H1 (cell line): Measurements from ENCODE around the gene SLCO2A1. TPM values are rescaled to one million over a fixed set of nuclear protein-coding genes. Genes with fewer than 3 reads are reported as not detected.

Experiments used
- CTCF ChIA-PET: fragments of 300-600 bp; sonication (Branson Sonifier 250); formaldehyde crosslinking; loops from one replicate; lab custom pipeline; 2021; ENCODE audit not compliant: partially characterized antibody; lab: Charles Lee
- POLR2A ChIA-PET: fragments of 300-600 bp; sonication (Branson Sonifier 250); formaldehyde crosslinking; loops from one replicate; lab custom pipeline; 2021; ENCODE audit warnings: inconsistent platforms; ENCODE audit not compliant: partially characterized antibody; lab: Charles Lee
- DNase-seq, 2 experiments: peaks; one replicate each; pipeline versions ENCODE4 v3.0.0 to v3.0.0-alpha.2; 2010 to 2022; ENCODE audit warnings: low spot score in 2 of 2, low read depth in 1 of 2, mixed read lengths in 1 of 2
- FAIRE-seq: peaks from 2 replicates; lab custom pipeline; 2011; peaks lifted over from hg19 to GRCh38; lab: Jason Lieb, UNC
- H2AFZ ChIP-seq: 2 replicates; pipeline ENCODE4 v1.8.1; 2012; ENCODE audit warnings: low read length, inconsistent platforms
- H2AK5ac ChIP-seq: 2 replicates; pipeline ENCODE4 v1.6.1; 2013; ENCODE audit warnings: low read depth, low read length
- H2BK120ac ChIP-seq: replicated peaks from 2 replicates; pipeline ENCODE3; 2013; ENCODE audit warnings: low read depth, low read length, inconsistent platforms
- H2BK12ac ChIP-seq: 2 replicates; pipeline ENCODE4 v1.6.1; 2013; ENCODE audit warnings: low read depth, low read length
- H2BK15ac ChIP-seq: 2 replicates; pipeline ENCODE4 v1.6.1; 2013; ENCODE audit warnings: low read length
- H2BK20ac ChIP-seq: 2 replicates; pipeline ENCODE4 v1.6.1; 2013; ENCODE audit warnings: low read length
- H2BK5ac ChIP-seq: 2 replicates; pipeline ENCODE4 v1.6.1; 2013; ENCODE audit warnings: low read depth, low read length
- H3K14ac ChIP-seq: 2 replicates; pipeline ENCODE4 v1.6.1; 2013; ENCODE audit warnings: inconsistent platforms; ENCODE audit not compliant: insufficient read length
- H3K18ac ChIP-seq: 2 replicates; pipeline ENCODE4 v1.6.1; 2013; ENCODE audit warnings: low read length; ENCODE audit errors: extremely low read depth
- H3K23ac ChIP-seq: 2 replicates; pipeline ENCODE4 v1.6.1; 2013; ENCODE audit warnings: inconsistent platforms; ENCODE audit not compliant: insufficient read length
- H3K23me2 ChIP-seq: 2 replicates; pipeline ENCODE4 v1.6.1; 2013; ENCODE audit warnings: low read depth, low read length
- H3K27ac ChIP-seq: 2 replicates; pipeline ENCODE4 v1.6.1; 2011; ENCODE audit warnings: low read depth, low read length, inconsistent platforms
- H3K27me3 ChIP-seq, 4 experiments: replicated peaks in 1 of 4; 1 replicate in 1 of 4; 2 replicates in 3 of 4; pipeline versions ENCODE4 v1.6.1 to v1.8.1; 2011 to 2013; ENCODE audit warnings: low read length in 3 of 4, mild to moderate bottlenecking in 3 of 4, inconsistent platforms in 2 of 4, mixed read lengths in 2 of 4, moderate library complexity in 1 of 4; ENCODE audit not compliant: control insufficient read depth in 3 of 4, insufficient read depth in 3 of 4; ENCODE audit errors: extremely low read depth in 1 of 4
- H3K36me3 ChIP-seq, 4 experiments: 2 replicates each; pipeline versions ENCODE4 v1.6.1 to v1.8.1; 2011 to 2013; ENCODE audit warnings: mild to moderate bottlenecking in 4 of 4, low read length in 3 of 4, moderate library complexity in 2 of 4, control low read depth in 1 of 4, inconsistent platforms in 1 of 4; ENCODE audit not compliant: insufficient read depth in 4 of 4, control insufficient read depth in 2 of 4
- H3K4ac ChIP-seq: replicated peaks from 2 replicates; pipeline ENCODE3; 2013; ENCODE audit warnings: low read length, low read depth, mixed read lengths, inconsistent platforms; ENCODE audit not compliant: insufficient read length
- H3K4me1 ChIP-seq, 4 experiments: replicated peaks in 1 of 4; 1 replicate in 1 of 4; 2 replicates in 3 of 4; pipeline versions ENCODE4 v1.6.1 to v1.8.1; 2011 to 2013; ENCODE audit warnings: low read length in 3 of 4, inconsistent platforms in 2 of 4, mixed read lengths in 1 of 4; ENCODE audit not compliant: insufficient read depth in 4 of 4, control insufficient read depth in 3 of 4
- H3K4me2 ChIP-seq, 2 experiments: 2 replicates each; pipeline versions ENCODE4 v1.6.1 to v1.8.1; 2011 to 2013; ENCODE audit warnings: low read depth in 2 of 2, low read length in 2 of 2, control low read depth in 1 of 2, inconsistent platforms in 1 of 2, mild to moderate bottlenecking in 1 of 2; ENCODE audit not compliant: insufficient read depth in 1 of 2
- H3K4me3 ChIP-seq, 4 experiments: fragments of 200-600, 300-600 bp in 1 of 4; sonication (generic), shearing (Covaris generic), sonication (Bioruptor Twin) in 1 of 4; 2 replicates each; pipeline versions ENCODE4 v1.5.1 to v1.8.1; 2011 to 2016; ENCODE audit warnings: low read length in 4 of 4, low read depth in 3 of 4, control low read depth in 2 of 4, inconsistent platforms in 2 of 4, mild to moderate bottlenecking in 2 of 4, mixed read lengths in 1 of 4, moderate library complexity in 1 of 4; ENCODE audit not compliant: insufficient read depth in 2 of 4; ENCODE audit errors: extremely low read depth in 1 of 4
- H3K56ac ChIP-seq: replicated peaks from 2 replicates; pipeline ENCODE3; 2013; ENCODE audit warnings: low read depth, mild to moderate bottlenecking, mixed read lengths, low read length, inconsistent platforms; ENCODE audit not compliant: insufficient read length
- H3K79me1 ChIP-seq: 2 replicates; pipeline ENCODE4 v1.6.1; 2013; ENCODE audit warnings: low read depth, low read length, control low read depth
- H3K79me2 ChIP-seq, 2 experiments: 2 replicates each; pipeline versions ENCODE4 v1.6.1 to v1.8.1; 2012 to 2013; ENCODE audit warnings: low read length in 2 of 2, mild to moderate bottlenecking in 2 of 2, inconsistent platforms in 1 of 2; ENCODE audit not compliant: insufficient read depth in 2 of 2, control insufficient read depth in 1 of 2
- H3K9ac ChIP-seq, 4 experiments: replicated peaks in 1 of 4; 1 replicate in 1 of 4; 2 replicates in 3 of 4; pipeline versions ENCODE4 v1.6.1 to v1.8.1; 2011 to 2013; ENCODE audit warnings: low read depth in 3 of 4, low read length in 3 of 4, control low read depth in 2 of 4, mild to moderate bottlenecking in 2 of 4, moderate library complexity in 2 of 4, inconsistent platforms in 1 of 4; ENCODE audit errors: extremely low read depth in 1 of 4
- H3K9me3 ChIP-seq, 2 experiments: 2 replicates each; pipeline versions ENCODE4 v1.6.1 to v1.8.1; 2012 to 2013; ENCODE audit warnings: mild to moderate bottlenecking in 2 of 2, moderate library complexity in 2 of 2, control low read depth in 1 of 2, inconsistent platforms in 1 of 2, low read depth in 1 of 2, low read length in 1 of 2, mixed read lengths in 1 of 2; ENCODE audit not compliant: insufficient read depth in 2 of 2
- H4K20me1 ChIP-seq, 2 experiments: replicated peaks in 1 of 2; 2 replicates each; pipeline versions ENCODE3 to v1.8.1; 2011 to 2013; ENCODE audit warnings: inconsistent platforms in 2 of 2, low read length in 2 of 2, mild to moderate bottlenecking in 1 of 2; ENCODE audit not compliant: insufficient read depth in 2 of 2, control insufficient read depth in 1 of 2
- H4K5ac ChIP-seq: 2 replicates; pipeline ENCODE4 v1.6.1; 2013; ENCODE audit warnings: low read length, low read depth, mixed read lengths, inconsistent platforms; ENCODE audit not compliant: insufficient read length
- H4K8ac ChIP-seq: 2 replicates; pipeline ENCODE4 v1.8.0; 2013; ENCODE audit warnings: mild to moderate bottlenecking, moderate library complexity, low read length, inconsistent platforms; ENCODE audit not compliant: insufficient read depth; ENCODE audit errors: extremely low read depth
- H4K91ac ChIP-seq: replicated peaks from 2 replicates; pipeline ENCODE3; 2013; ENCODE audit warnings: low read length, mixed read lengths, inconsistent platforms; ENCODE audit not compliant: insufficient read length
- EGR1 ChIP-seq: IDR thresholded peaks from 2 replicates; pipeline ENCODE4 v1.6.1; 2011; ENCODE audit warnings: low read depth, low read length, borderline replicate concordance
- TAF7 ChIP-seq: optimal IDR thresholded peaks from 2 replicates; pipeline ENCODE3; 2011; ENCODE audit warnings: low read depth, mild to moderate bottlenecking, inconsistent platforms, low read length, moderate library complexity, borderline replicate concordance
- ZNF274 ChIP-seq: IDR thresholded peaks from 2 replicates; pipeline ENCODE4 v1.7.0; 2012; ENCODE audit warnings: low read length, borderline replicate concordance; ENCODE audit errors: extremely low read depth
- WGBS, 2 experiments: shearing (Covaris generic) in 1 of 2; methylation state at CpG; one replicate each; pipeline versions ENCODE4 v1.1.6 to v1.1.7; 2013 to 2015; ENCODE audit warnings: low lambda C conversion rate in 2 of 2, mixed read lengths in 2 of 2, inconsistent platforms in 1 of 2, low coverage in 1 of 2, missing lambda C conversion rate in 1 of 2; ENCODE audit not compliant: insufficient replicate concordance in 2 of 2, insufficient coverage in 1 of 2, insufficient read length in 1 of 2; ENCODE audit errors: extremely low coverage in 1 of 2, missing lambda C conversion rate in 1 of 2; 5-methylcytosine and 5-hydroxymethylcytosine counted together
- polyA plus RNA-seq, 7 experiments: library from polyadenylated mRNA; depleted of rRNA in 3 of 7; stranded (reverse) in 5 of 7; unstranded in 2 of 7; fragments of >200 nt in 5 of 7; fragments of 200-250 nt in 2 of 7; gene quantifications; 1 replicate in 5 of 7; 2 replicates in 1 of 7; 4 replicates in 1 of 7; pipeline versions ENCODE4 v1.2.1 to v1.2.3, GENCODE V29; 2011 to 2013; ENCODE audit warnings: missing spikeins in 2 of 7, mixed read lengths in 2 of 7
- total RNA-seq: library from RNA; stranded (reverse); fragmentation: NEBNext Ultra II Directional; extraction: Animal tissue kit (Norgen Biotek cat#: 25700); gene quantifications from 2 replicates; pipeline ENCODE4 v1.2.1, GENCODE V29; 2021

The SLCO2A1 gene
- total and polyA plus RNA-seq, 2 of the 8 experiments (the other 6 are each of a cell fraction or from before 2014, with no cell fraction given), result 1.1 to 2.3 TPM

GRCh38 chr3:133896002-133896761 lies 133.5 kb downstream of the SLCO2A1 start:
- peak overlapping the region; percentile 98 for H2AFZ ChIP-seq
- DNase-seq (no peak), FAIRE-seq (no peak)
- no peaks in the 10 kb centered on the region for H3K79me2 ChIP-seq
- H2BK5ac ChIP-seq, result no peak overlapping the region
- no peak overlapping the region for H4K91ac ChIP-seq
- no peaks in the 10 kb centered on the region for H3K36me3 ChIP-seq
- no peak overlapping the region for H2BK120ac ChIP-seq
- H3K9ac ChIP-seq, result peak overlapping the region in 1 of 4 experiments; percentile 50; a peak in 2 of 7 replicates
- no peaks in the 10 kb centered on the region for H3K9me3 ChIP-seq
- H3K27me3 ChIP-seq, result peaks cover 14 to 45% (median 34%) of the 10 kb centered on the region in 4 experiments
- H2BK15ac ChIP-seq, result no peak overlapping the region; the same call in 1 of the 2 replicates
- peak overlapping the region; percentile 28; the same call in 1 of the 2 replicates for H2BK12ac ChIP-seq
- H3K56ac ChIP-seq, result no peak overlapping the region
- H3K4me2 ChIP-seq, result peak overlapping the region; percentile 72 to 94
- peaks cover 18% of the 10 kb centered on the region for H3K23me2 ChIP-seq
- H4K20me1 ChIP-seq, result no peaks in the 10 kb centered on the region
- no peak overlapping the region for H3K4ac ChIP-seq
- no peak overlapping the region for H2BK20ac ChIP-seq
- peak overlapping the region; percentile 28 for H4K8ac ChIP-seq
- no peak overlapping the region for H2AK5ac ChIP-seq
- peak overlapping the region; percentile 71 to 94 (median 79) for H3K4me3 ChIP-seq
- H3K23ac ChIP-seq, result no peak overlapping the region
- H3K79me1 ChIP-seq, result peaks cover 3% of the 10 kb centered on the region; the same call in 1 of the 2 replicates
- peak overlapping the region; percentile 60 for H3K18ac ChIP-seq
- CTCF ChIA-PET, result interaction anchor here (1.0 to 3.3 kb wide), 9 partner anchors 10 to 317 kb away, joined by 3 to 14 read pairs (median 4); no protein-coding TSS in a partner anchor
- POLR2A ChIA-PET, result interaction anchor here (1.0 to 2.0 kb wide), 4 partner anchors 10 to 74 kb away, joined by 3 to 5 read pairs (median 3); no protein-coding TSS in a partner anchor
- no peak overlapping the region for H3K14ac ChIP-seq
- WGBS, 2 experiments, result 24% methylated on average over 24 of the region's 37 CpGs; no CpG with 5 or more reads in 1 of the 2 experiments
- H3K4me1 ChIP-seq, result peaks cover 0 to 15% (median 9%) of the 10 kb centered on the region in 4 experiments; a peak in 6 of 7 replicates
- H3K27ac ChIP-seq, result no peak overlapping the region
- H4K5ac ChIP-seq, result peak overlapping the region; percentile 19
- TF ChIP-seq TAF7 (no peak), EGR1 (no peak), ZNF274 (no peak)
